ENCODE measurements around the gene NENF. TPM values are rescaled to one million over a fixed set of nuclear protein-coding genes. Genes with fewer than 3 reads are reported as not detected.
"Not testable (repeated sequence)": the region's sequence is repeated elsewhere in the genome, so short reads cannot be mapped to it uniquely, and the experiment has no call there.

Gene NENF
- total RNA-seq, 2 donors from 2014 or later: 83.2 to 277 TPM

DNA sequence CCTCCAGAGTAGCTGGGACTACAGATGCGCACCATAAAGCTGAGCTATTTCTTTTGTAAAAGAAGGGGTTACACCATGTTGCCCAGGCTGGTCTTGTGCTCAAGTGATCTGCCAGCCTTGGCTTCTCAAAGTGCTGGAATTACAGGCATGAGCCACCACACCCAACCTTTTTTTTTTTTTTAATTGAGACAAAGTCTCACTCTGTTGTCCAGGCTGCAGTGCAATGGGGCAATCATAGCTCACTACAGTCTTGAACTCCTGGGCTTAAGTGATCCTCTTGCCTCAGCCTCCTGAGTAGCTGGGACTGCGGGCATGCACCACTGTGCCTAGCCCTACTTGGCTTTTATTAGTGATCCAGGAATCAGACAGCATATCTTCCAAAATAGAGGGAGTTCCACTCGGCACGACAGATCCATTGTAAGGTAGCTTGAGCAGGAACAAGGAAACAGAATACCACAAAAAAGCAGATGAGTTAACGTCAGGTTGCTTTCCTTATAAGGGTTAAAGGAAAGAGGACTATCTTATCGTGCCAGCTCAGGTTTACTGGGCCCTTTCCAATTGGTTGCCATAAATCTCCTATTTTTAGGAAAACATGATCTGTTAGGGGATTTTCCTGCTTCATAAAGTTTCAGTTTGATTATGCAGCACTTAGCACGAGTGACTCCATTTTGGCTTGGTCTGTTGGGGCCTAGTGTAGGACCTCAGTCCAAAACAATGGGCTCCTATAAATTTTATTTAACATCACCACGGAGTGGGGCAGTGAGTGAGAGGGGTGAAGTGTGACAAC is 45.2 kb downstream of the NENF start:
- Histone ChIP-seq H3K4me1 (replicated peaks) (no peaks in the 10 kb centered on the region), H3K27ac (no peak overlapping the region), H3K9me3 (no peaks in the 10 kb centered on the region), H3K4me3 (no peak overlapping the region), H3K36me3 (no peaks in the 10 kb centered on the region), H3K27me3 (replicated peaks; ENCODE audit: insufficient read depth) (no peaks in the 10 kb centered on the region)
- no peak for DNase-seq (ENCODE audit: low spot score)
- intact Hi-C loops (cut with DNase I): loop anchor here (5.0 kb wide), 3 partner anchors 129 to 304 kb away; partner anchors contain the start of gene ATF3
- TF ChIP-seq POLR2A (IDR thresholded peaks at IDR 0.05) (no peak), POLR2AphosphoS5 (IDR thresholded peaks at IDR 0.05) (no peak)
- TF ChIP-seq, protein P1, sequence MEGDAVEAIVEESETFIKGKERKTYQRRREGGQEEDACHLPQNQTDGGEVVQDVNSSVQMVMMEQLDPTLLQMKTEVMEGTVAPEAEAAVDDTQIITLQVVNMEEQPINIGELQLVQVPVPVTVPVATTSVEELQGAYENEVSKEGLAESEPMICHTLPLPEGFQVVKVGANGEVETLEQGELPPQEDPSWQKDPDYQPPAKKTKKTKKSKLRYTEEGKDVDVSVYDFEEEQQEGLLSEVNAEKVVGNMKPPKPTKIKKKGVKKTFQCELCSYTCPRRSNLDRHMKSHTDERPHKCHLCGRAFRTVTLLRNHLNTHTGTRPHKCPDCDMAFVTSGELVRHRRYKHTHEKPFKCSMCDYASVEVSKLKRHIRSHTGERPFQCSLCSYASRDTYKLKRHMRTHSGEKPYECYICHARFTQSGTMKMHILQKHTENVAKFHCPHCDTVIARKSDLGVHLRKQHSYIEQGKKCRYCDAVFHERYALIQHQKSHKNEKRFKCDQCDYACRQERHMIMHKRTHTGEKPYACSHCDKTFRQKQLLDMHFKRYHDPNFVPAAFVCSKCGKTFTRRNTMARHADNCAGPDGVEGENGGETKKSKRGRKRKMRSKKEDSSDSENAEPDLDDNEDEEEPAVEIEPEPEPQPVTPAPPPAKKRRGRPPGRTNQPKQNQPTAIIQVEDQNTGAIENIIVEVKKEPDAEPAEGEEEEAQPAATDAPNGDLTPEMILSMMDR (IDR thresholded peaks at IDR 0.05): no peak
- 55% methylated on average over 8 of the region's 8 CpGs for WGBS

DNA sequence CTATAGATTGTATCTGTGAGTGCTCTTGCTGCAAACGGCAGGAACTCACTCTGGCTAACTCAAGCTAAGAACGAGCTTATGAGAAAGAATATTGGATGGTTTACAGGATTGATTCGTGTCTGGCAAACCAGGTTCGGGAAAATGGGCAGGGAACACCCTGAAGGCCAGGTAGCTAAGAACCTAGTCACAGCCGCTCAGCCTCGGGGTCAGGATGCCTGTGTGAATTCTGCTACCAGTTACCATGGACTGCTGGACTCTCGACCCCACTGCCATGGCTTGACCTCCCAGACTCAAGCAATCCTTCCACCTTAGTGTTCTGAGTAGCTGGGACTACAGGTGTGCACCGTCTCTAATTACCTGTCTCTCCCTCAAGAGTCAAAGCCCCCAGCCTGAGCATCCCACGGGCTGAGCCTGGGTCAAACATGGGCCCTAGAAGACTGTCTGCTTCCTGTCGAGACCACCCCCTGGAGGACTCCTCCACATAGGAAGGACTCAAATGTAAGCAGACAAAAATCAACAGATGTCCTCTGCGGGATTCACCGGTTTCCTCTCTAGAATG is 45.8 kb downstream of the NENF start:
- DNase-seq (ENCODE audit: low spot score): no peak
- H3K4me3 ChIP-seq: no peak overlapping the region
- no peak overlapping the region for H3K27ac ChIP-seq
- TF ChIP-seq POLR2A (IDR thresholded peaks at IDR 0.05) (no peak), POLR2AphosphoS5 (IDR thresholded peaks at IDR 0.05) (no peak)
- TF ChIP-seq, protein P1 (IDR thresholded peaks at IDR 0.05): no peak
- H3K27me3 ChIP-seq (replicated peaks; ENCODE audit: insufficient read depth): no peaks in the 10 kb centered on the region
- H3K9me3 ChIP-seq: no peaks in the 10 kb centered on the region
- H3K36me3 ChIP-seq: no peaks in the 10 kb centered on the region
- 84% methylated on average over 12 of the region's 12 CpGs for WGBS
- intact Hi-C loops (cut with DNase I): loop anchor here (5.0 kb wide), 3 partner anchors 129 to 304 kb away; partner anchors contain the start of gene ATF3
- no peaks in the 10 kb centered on the region for H3K4me1 ChIP-seq (replicated peaks)

DNA sequence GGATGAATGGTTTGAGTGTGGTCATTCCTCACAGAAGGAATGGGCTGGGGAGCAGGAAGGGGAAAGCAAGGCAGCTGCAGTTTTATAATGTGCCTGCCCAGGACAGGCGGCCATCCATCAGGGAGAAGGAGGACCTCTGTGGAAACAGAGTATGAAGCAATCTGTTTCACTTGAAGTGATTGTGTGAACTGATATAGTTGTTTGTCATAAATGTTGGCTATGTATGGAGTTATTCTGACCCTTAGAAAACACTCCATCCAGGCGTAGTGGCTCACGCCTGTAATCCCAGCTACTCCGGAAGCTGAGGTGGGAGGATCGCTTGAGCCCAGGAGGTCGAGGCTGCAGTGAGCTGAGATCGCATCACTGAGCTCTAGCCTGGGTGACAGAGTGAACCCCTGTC is 46.5 kb downstream of the NENF start:
- TF ChIP-seq, protein P1 (IDR thresholded peaks at IDR 0.05): no peak
- no peak for TF ChIP-seq POLR2A (IDR thresholded peaks at IDR 0.05)
- TF ChIP-seq POLR2AphosphoS5 (IDR thresholded peaks at IDR 0.05): no peak
- WGBS: 91% methylated on average over 7 of the region's 7 CpGs
- Histone ChIP-seq H3K4me3 (no peak overlapping the region), H3K36me3 (no peaks in the 10 kb centered on the region), H3K4me1 (replicated peaks) (no peaks in the 10 kb centered on the region), H3K27me3 (replicated peaks; ENCODE audit: insufficient read depth) (no peaks in the 10 kb centered on the region), H3K27ac (no peak overlapping the region), H3K9me3 (no peaks in the 10 kb centered on the region)
- intact Hi-C loops (cut with DNase I): loop anchor here (5.0 kb wide), 3 partner anchors 128 to 303 kb away; partner anchors contain the start of gene ATF3
- DNase-seq (ENCODE audit: low spot score): no peak

DNA sequence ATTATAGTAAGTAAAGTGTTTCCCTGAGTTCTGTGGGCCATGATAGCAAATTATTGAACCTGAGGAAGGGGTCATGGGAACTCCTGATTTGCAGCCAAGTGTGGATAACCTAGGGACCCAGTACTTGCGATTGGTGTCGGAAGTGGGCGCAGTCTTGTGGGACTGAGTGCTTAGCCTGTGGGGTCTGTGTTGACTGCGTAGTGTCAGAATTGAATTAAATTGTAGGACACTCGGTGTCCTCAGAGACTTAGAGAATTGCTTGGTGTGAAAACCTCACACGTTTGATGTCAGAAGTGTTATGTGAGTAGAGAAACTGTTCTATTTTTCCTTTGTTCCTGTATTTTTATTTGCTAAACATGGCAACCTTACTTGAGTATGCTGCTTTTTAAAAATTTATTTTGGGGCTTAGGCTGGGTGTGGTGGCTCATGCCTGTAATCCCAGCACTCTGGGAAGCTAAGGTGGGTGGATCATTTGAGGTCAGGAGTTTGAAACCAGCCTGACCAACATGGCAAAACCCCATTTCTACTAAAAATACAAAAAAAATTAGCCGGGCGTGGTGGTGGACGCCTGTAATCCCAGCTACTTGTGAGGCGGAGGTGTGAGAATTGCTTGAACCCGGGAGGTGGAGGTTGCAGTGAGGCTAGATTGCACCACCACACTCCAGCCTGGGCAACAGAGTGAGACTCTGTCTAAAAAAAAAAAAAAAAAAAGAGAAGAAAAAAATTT is 48.2 kb downstream of the NENF start:
- intact Hi-C loops (cut with DNase I): loop anchor here (5.0 kb wide), 1 partner anchor 36 kb away; no protein-coding TSS in a partner anchor
- not testable (repeated sequence) for H3K4me1 ChIP-seq (replicated peaks); H3K36me3 ChIP-seq; H3K27me3 ChIP-seq (replicated peaks; ENCODE audit: insufficient read depth); H3K4me3 ChIP-seq; H3K9me3 ChIP-seq; DNase-seq (ENCODE audit: low spot score); H3K27ac ChIP-seq
- WGBS: 88% methylated on average over 11 of the region's 11 CpGs

DNA sequence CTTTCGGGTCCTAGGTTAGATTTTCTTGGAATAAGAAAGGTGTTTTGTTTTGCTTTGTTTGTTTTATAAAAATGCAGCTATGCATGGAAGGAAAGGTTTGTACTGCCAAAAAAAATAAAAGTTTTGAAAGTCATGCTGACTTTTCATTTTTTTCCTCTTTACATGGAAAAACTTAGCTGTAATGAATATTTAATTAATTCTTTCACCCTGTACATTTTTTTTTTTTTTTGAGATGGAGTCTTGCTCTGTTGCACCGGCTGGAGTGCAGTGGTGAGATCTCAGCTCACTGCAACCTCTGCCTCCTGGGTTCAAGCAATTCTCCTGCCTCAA is 48.7 kb downstream of the NENF start:
- WGBS: 31% methylated on average over 2 of the region's 2 CpGs
- Histone ChIP-seq H3K4me1 (replicated peaks) (no peaks in the 10 kb centered on the region), H3K27ac (no peak overlapping the region)

More for the DNA sequence above, 48.7 kb downstream of the NENF start:
- TF ChIP-seq POLR2AphosphoS5 (IDR thresholded peaks at IDR 0.05): no peak
- no peak for TF ChIP-seq POLR2A (IDR thresholded peaks at IDR 0.05)
- TF ChIP-seq, protein P1 (IDR thresholded peaks at IDR 0.05): no peak
- Histone ChIP-seq H3K36me3 (no peaks in the 10 kb centered on the region), H3K4me3 (no peak overlapping the region), H3K27me3 (replicated peaks; ENCODE audit: insufficient read depth) (no peaks in the 10 kb centered on the region), H3K9me3 (no peaks in the 10 kb centered on the region)
- intact Hi-C loops (cut with DNase I): loop anchor here (5.0 kb wide), 1 partner anchor 36 kb away; no protein-coding TSS in a partner anchor
- no peak for DNase-seq (ENCODE audit: low spot score)
